GM23248 (cell line): Measurements from ENCODE around the gene KDM5B. TPM values are rescaled to one million over a fixed set of nuclear protein-coding genes. Genes with fewer than 3 reads are reported as not detected.

Source experiments
- DNase-seq: peaks from one replicate; pipeline ENCODE4 v3.0.0-alpha.2; 2015
- H2AFZ ChIP-seq: fragments of 200-600 bp; sonication (generic); 2 replicates; pipeline ENCODE4 v1.6.1; 2016; ENCODE audit warnings: antibody characterized with exemption
- H3F3A ChIP-seq: fragments of 200-600 bp; sonication (generic); 2 replicates; pipeline ENCODE4 v1.6.1; 2016; ENCODE audit warnings: mild to moderate bottlenecking, antibody characterized with exemption, mixed run types; ENCODE audit not compliant: insufficient read depth
- H3K27ac ChIP-seq: fragments of 200-600 bp; sonication (generic); 2 replicates; pipeline ENCODE4 v1.5.1; 2016; ENCODE audit warnings: mild to moderate bottlenecking
- H3K27me3 ChIP-seq: fragments of 200-600 bp; sonication (generic); replicated peaks from 2 replicates; pipeline ENCODE4 v1.6.1; 2016; ENCODE audit warnings: mild to moderate bottlenecking; ENCODE audit not compliant: insufficient read depth
- H3K36me3 ChIP-seq: fragments of 200-600 bp; sonication (generic); 2 replicates; pipeline ENCODE4 v1.6.1; 2016; ENCODE audit warnings: low read depth, mild to moderate bottlenecking
- H3K4me1 ChIP-seq: fragments of 200-600 bp; sonication (generic); 2 replicates; pipeline ENCODE4 v1.6.1; 2016; ENCODE audit warnings: mild to moderate bottlenecking; ENCODE audit not compliant: insufficient read depth
- H3K4me2 ChIP-seq: fragments of 200-600 bp; sonication (generic); one replicate; pipeline ENCODE4 v1.6.1; 2016; ENCODE audit warnings: mild to moderate bottlenecking; ENCODE audit not compliant: unreplicated experiment
- H3K4me3 ChIP-seq: fragments of 200-600 bp; sonication (generic); 2 replicates; pipeline ENCODE4 v1.5.1; 2016; ENCODE audit warnings: mild to moderate bottlenecking
- H3K79me2 ChIP-seq: fragments of 200-600 bp; sonication (generic); 2 replicates; pipeline ENCODE4 v1.6.1; 2016; ENCODE audit warnings: mild to moderate bottlenecking; ENCODE audit not compliant: insufficient read depth
- H3K9ac ChIP-seq: fragments of 200-600 bp; sonication (generic); 2 replicates; pipeline ENCODE4 v1.6.1; 2016; ENCODE audit warnings: mild to moderate bottlenecking
- H3K9me2 ChIP-seq: fragments of 200-600 bp; sonication (generic); 2 replicates; pipeline ENCODE4 v1.6.1; 2016; ENCODE audit warnings: mixed run types, mild to moderate bottlenecking, moderate library complexity; ENCODE audit not compliant: insufficient read depth
- H3K9me3 ChIP-seq: fragments of 200-600 bp; sonication (generic); one replicate; pipeline ENCODE4 v1.6.1; 2017; ENCODE audit warnings: low read depth
- H4K20me1 ChIP-seq: fragments of 200-600 bp; sonication (generic); 2 replicates; pipeline ENCODE4 v1.6.0; 2016; ENCODE audit not compliant: insufficient read depth
- EZH2 ChIP-seq: fragments of 200-600 bp; sonication (generic); IDR thresholded peaks from 2 replicates; pipeline ENCODE4 v1.6.1; 2018; ENCODE audit warnings: antibody characterized with exemption, mild to moderate bottlenecking; ENCODE audit not compliant: insufficient read depth, poor library complexity, severe bottlenecking
- EZH2phosphoT487 ChIP-seq: fragments of 200-600 bp; sonication (generic); IDR thresholded peaks from 2 replicates; pipeline ENCODE4 v1.6.1; 2018; ENCODE audit warnings: antibody characterized with exemption, moderate library complexity, mild to moderate bottlenecking, low read depth; ENCODE audit not compliant: insufficient read depth
- WGBS, 2 experiments: methylation state at CpG; one replicate each; pipeline ENCODE4 v1.1.6; 2015 to 2017; ENCODE audit warnings: low lambda C conversion rate in 2 of 2, low coverage in 1 of 2; ENCODE audit errors: missing lambda C conversion rate in 2 of 2; 5-methylcytosine and 5-hydroxymethylcytosine counted together
- in situ Hi-C: fragments of 300-500 bp; cut with MboI; formaldehyde crosslinking; loops from 2 replicates; pipeline ENCODE4 v1.15.0; 2020
- polyA plus RNA-seq: library from polyadenylated mRNA; unstranded; fragments of >200 nt; fragmentation: Nextera tagmentation; extraction: Ambion mirVana; gene quantifications from 2 replicates; pipeline ENCODE4 v1.2.1, GENCODE V29; 2016
- total RNA-seq: library from RNA; depleted of rRNA; stranded (reverse); fragments of >200 nt; shearing (Covaris generic); gene quantifications from 2 replicates; pipeline ENCODE4 v1.2.3, GENCODE V29; 2014

The KDM5B gene
- total and polyA plus RNA-seq, 2 experiments from 2014 or later, result 64.3 to 79.5 TPM

DNA sequence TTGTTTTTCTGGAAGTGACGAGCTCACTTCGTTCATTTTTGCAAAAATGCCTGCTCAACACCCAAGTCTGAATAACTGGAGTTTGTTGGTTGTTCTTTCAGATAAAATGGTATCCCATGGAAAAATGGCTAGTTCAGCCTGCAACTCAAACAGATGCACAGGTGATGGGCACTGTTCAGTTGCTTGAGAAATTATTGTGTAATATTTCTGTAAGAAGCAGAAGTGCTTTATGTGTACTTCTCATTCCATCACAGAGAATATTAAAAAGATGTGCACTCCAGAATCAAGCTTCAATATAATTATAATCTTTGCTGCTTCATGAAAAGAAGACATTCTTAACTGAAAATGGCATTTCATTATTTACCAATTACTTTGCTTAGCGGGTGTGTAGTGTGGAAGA is 107.0 kb downstream of the KDM5B start:
- Histone ChIP-seq H4K20me1 (no peaks in the 10 kb centered on the region), H3F3A (no peaks in the 10 kb centered on the region), H3K79me2 (no peaks in the 10 kb centered on the region), H3K9me3 (no peaks in the 10 kb centered on the region), H3K4me2 (no peak overlapping the region), H3K4me3 (no peak overlapping the region), H3K27me3 (peaks cover 62% of the 10 kb centered on the region), H3K9me2 (no peaks in the 10 kb centered on the region), H3K4me1 (no peaks in the 10 kb centered on the region), H3K27ac (no peak overlapping the region), H3K9ac (no peak overlapping the region), H3K36me3 (no peaks in the 10 kb centered on the region), H2AFZ (no peak overlapping the region)
- in situ Hi-C loops, result no loop called here
- WGBS, 2 experiments, result 66 to 82% methylated on average over 3 of the region's 3 CpGs
- no peak for DNase-seq
- TF ChIP-seq EZH2phosphoT487, result no peak
- no peak for TF ChIP-seq EZH2

DNA sequence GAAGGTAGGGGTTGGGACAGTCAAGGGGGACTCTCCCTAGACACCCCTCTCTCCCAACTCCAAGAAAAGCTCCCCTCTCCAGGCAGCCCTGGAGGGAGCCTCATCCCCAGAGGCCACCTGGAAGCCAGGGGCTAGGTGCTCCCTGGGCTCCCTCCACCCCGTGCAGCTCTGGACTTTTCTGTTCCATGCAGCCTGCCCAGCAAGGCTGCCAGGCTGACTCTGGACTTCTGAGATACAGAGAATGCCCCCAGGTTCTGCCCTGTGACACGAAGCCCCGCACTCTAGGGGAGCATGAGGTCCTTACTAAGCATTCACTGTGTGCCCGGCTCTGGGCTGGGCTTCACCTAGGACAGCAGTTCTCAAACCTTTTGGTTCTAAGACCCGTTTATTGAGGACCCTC is 108.2 kb downstream of the KDM5B start:
- no peak overlapping the region for H3K27ac ChIP-seq
- H3K9me3 ChIP-seq, result no peaks in the 10 kb centered on the region
- H2AFZ ChIP-seq, result no peak overlapping the region
- no peaks in the 10 kb centered on the region for H3K9me2 ChIP-seq
- no peak for DNase-seq
- H3K36me3 ChIP-seq, result no peaks in the 10 kb centered on the region
- peaks cover 56% of the 10 kb centered on the region for H3K27me3 ChIP-seq
- H3F3A ChIP-seq, result no peaks in the 10 kb centered on the region
- no peak overlapping the region for H3K4me3 ChIP-seq
- 18 to 19% methylated on average over 5 of the region's 5 CpGs for WGBS, 2 experiments
- no peaks in the 10 kb centered on the region for H4K20me1 ChIP-seq
- H3K4me2 ChIP-seq, result no peak overlapping the region
- no peaks in the 10 kb centered on the region for H3K4me1 ChIP-seq
- TF ChIP-seq EZH2phosphoT487 (no peak), EZH2 (no peak)
- in situ Hi-C loops, result no loop called here
- H3K79me2 ChIP-seq, result no peaks in the 10 kb centered on the region
- H3K9ac ChIP-seq, result no peak overlapping the region

DNA sequence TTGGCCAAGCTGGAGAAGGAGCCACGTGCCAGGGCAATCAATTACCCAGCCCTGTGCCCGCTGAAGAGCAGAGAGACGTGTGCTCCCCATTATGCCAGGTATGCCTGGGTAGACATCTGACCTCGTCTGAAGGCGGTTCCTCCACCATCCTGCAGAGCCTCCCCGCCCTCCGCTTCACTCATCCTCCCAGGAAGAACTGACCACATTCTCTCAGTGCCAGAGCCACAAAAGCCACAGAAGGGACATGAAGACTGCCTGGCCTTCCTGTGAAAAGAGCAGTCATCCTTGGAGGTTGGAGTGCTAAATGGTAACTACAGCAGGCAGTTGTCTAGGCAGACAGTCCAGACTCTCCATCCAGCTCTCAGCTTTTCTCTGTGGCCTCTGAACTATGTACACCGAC is 109.9 kb downstream of the KDM5B start:
- WGBS, 2 experiments, result 42 to 54% methylated on average over 8 of the region's 8 CpGs
- Histone ChIP-seq H3K4me1 (no peaks in the 10 kb centered on the region), H3F3A (no peaks in the 10 kb centered on the region), H3K27ac (no peak overlapping the region), H2AFZ (no peak overlapping the region), H3K36me3 (no peaks in the 10 kb centered on the region), H3K9ac (no peak overlapping the region), H3K9me3 (no peaks in the 10 kb centered on the region), H3K27me3 (peaks cover 43% of the 10 kb centered on the region), H3K4me2 (no peak overlapping the region), H3K9me2 (no peaks in the 10 kb centered on the region), H3K4me3 (no peak overlapping the region), H4K20me1 (no peaks in the 10 kb centered on the region), H3K79me2 (no peaks in the 10 kb centered on the region)
- in situ Hi-C loops, result no loop called here
- no peak for TF ChIP-seq EZH2
- no peak for TF ChIP-seq EZH2phosphoT487
- DNase-seq, result no peak

DNA sequence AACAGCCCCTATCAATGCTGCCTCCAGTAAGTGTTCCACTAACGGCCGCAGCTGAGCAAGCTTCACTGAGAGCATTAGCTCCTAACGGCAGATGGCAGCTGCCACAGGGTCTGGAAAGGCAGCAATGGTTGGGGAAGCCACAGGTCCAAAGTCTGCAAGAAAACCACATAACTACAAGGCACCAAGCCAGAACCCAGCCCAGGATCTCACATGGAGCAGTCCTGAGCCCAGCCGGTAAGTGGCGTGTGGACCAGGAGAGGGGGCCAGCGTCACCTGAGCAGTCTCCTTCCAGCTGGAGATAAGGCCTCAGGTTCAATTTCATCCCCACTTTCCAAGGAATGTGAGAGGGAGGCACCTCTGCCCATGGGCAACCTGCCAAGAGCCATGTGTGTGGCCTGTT is 111.2 kb downstream of the KDM5B start:
- no peaks in the 10 kb centered on the region for H4K20me1 ChIP-seq
- WGBS, 2 experiments, result 25 to 31% methylated on average over 6 of the region's 6 CpGs
- no peaks in the 10 kb centered on the region for H3K36me3 ChIP-seq
- no peaks in the 10 kb centered on the region for H3K4me1 ChIP-seq
- H3K27ac ChIP-seq, result no peak overlapping the region
- no peaks in the 10 kb centered on the region for H3K9me3 ChIP-seq
- in situ Hi-C loops, result no loop called here
- no peak overlapping the region for H3K4me3 ChIP-seq
- no peak overlapping the region for H3K4me2 ChIP-seq
- no peaks in the 10 kb centered on the region for H3K79me2 ChIP-seq
- H3F3A ChIP-seq, result no peaks in the 10 kb centered on the region
- no peak overlapping the region for H3K9ac ChIP-seq
- no peak overlapping the region for H2AFZ ChIP-seq
- no peak for DNase-seq
- peaks cover 43% of the 10 kb centered on the region for H3K27me3 ChIP-seq
- H3K9me2 ChIP-seq, result no peaks in the 10 kb centered on the region
- no peak for TF ChIP-seq EZH2phosphoT487
- TF ChIP-seq EZH2, result no peak

DNA sequence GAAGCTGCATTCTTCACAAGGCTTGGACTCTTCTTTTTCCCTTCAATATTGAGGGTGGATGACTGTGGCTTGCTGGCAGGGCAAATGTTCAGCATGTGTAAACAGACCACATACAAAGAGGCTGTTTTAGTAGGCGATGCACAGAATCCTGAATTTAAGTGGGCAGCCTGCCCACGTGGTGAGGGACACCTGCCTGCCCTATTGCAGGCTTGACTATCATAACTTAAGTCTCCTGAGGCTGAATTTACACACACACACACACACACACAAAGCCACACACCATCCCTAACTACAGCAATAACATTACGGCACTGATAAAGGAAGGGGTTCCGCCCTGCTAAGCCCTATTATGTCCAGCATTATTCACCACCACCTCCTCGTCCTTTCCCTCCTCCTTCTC is 113.9 kb downstream of the KDM5B start:
- Histone ChIP-seq H3K9me2 (no peaks in the 10 kb centered on the region), H3K9ac (no peak overlapping the region), H3F3A (no peaks in the 10 kb centered on the region), H3K9me3 (no peaks in the 10 kb centered on the region), H3K4me2 (no peak overlapping the region), H3K4me3 (no peak overlapping the region), H2AFZ (no peak overlapping the region), H3K4me1 (no peaks in the 10 kb centered on the region), H4K20me1 (no peaks in the 10 kb centered on the region), H3K79me2 (no peaks in the 10 kb centered on the region), H3K27me3 (peaks cover 27% of the 10 kb centered on the region), H3K27ac (no peak overlapping the region), H3K36me3 (no peaks in the 10 kb centered on the region)
- in situ Hi-C loops, result no loop called here
- DNase-seq, result no peak
- TF ChIP-seq EZH2 (no peak), EZH2phosphoT487 (no peak)
- 26 to 36% methylated on average over 5 of the region's 5 CpGs for WGBS, 2 experiments
